Fibroblast of gingiva (primary cell): ENCODE measurements around the gene SREBF2.
"Not testable (repeated sequence)": the region's sequence is repeated elsewhere in the genome, so short reads cannot be mapped to it uniquely, and the experiment has no call there.

Experiments
- DNase-seq: peaks from one replicate; pipeline ENCODE4 v3.0.0-alpha.2; 2011; ENCODE audit warnings: low read depth

SREBF2 gene

GRCh38 chr22:41947424-41948080, 114.6 kb downstream of the SREBF2 start:
- no peak for DNase-seq

GRCh38 chr22:41948142-41948541, 115.2 kb downstream of the SREBF2 start:
- DNase-seq: no peak

GRCh38 chr22:41948928-41949296, 116.0 kb downstream of the SREBF2 start:
- not testable (repeated sequence) for DNase-seq

- DNase-seq: no peak
Observed at GRCh38 chr22:41949297-41949965, 116.5 kb downstream of the SREBF2 start.

- no peak for DNase-seq
Observed at GRCh38 chr22:41951898-41952474, 119.1 kb downstream of the SREBF2 start, which contains the start of gene SMIM45. Gene SMIM45 (plus strand): TSS chr22:41952150.

- no peak for DNase-seq
Observed at GRCh38 chr22:41952713-41953112, 119.8 kb downstream of the SREBF2 start.
